AG04450 (cell line): ENCODE measurements around the gene OGFOD1. TPM values are rescaled to one million over a fixed set of nuclear protein-coding genes. Genes with fewer than 3 reads are reported as not detected.

ENCODE experiments used
- CTCF ChIA-PET: fragments of 300-600, 350-600 bp; formaldehyde crosslinking; extraction: SDS; loops from one replicate; lab custom pipeline; 2022; ENCODE audit warnings: antibody characterized with exemption, inconsistent platforms; lab: Charles Lee
- POLR2A ChIA-PET: fragments of 350-600 bp; formaldehyde crosslinking; extraction: SDS; loops from one replicate; lab custom pipeline; 2021; ENCODE audit warnings: antibody characterized with exemption, inconsistent platforms; lab: Yijun Ruan, JAX
- DNase-seq: peaks from one replicate; pipeline ENCODE4 v3.0.0-alpha.2; 2011; ENCODE audit warnings: low read depth, low spot score
- H3K27ac ChIP-seq: one replicate; pipeline ENCODE4 v1.5.1; 2012; ENCODE audit warnings: low read depth, low read length, control low read depth
- H3K27me3 ChIP-seq: one replicate; pipeline ENCODE4 v1.6.0; 2012; ENCODE audit warnings: low read length; ENCODE audit not compliant: control insufficient read depth, insufficient read depth
- H3K4me3 ChIP-seq: 2 replicates; pipeline ENCODE4 v1.5.1; 2011; ENCODE audit warnings: mild to moderate bottlenecking, low read depth, low read length, control low read depth
- H3K9me3 ChIP-seq: 2 replicates; pipeline ENCODE4 v1.5.1; 2012; ENCODE audit warnings: low read length; ENCODE audit not compliant: control insufficient read depth, insufficient read depth
- CTCF ChIP-seq: IDR thresholded peaks from 2 replicates; pipeline ENCODE4 v1.5.1; 2011; ENCODE audit warnings: low read depth, low read length, control low read depth, inconsistent platforms
- polyA minus RNA-seq: library from RNA; depleted of rRNA, polyadenylated mRNA; stranded (reverse); fragments of >200 nt; gene quantifications from 2 replicates; pipeline ENCODE4 v1.2.3, GENCODE V29; 2011; rRNA and poly(A)+ RNA removed
- polyA plus RNA-seq: library from polyadenylated mRNA; depleted of rRNA; stranded (reverse); fragments of >200 nt; gene quantifications from 2 replicates; pipeline ENCODE4 v1.2.3, GENCODE V29; 2011; rRNA removed

OGFOD1 gene
- polyA plus RNA-seq (65.5 and 89.0 TPM in 2 replicates), polyA minus RNA-seq (58.3 and 69.8 TPM in 2 replicates)

GRCh38 chr16:56450986-56451752 is at the start of gene OGFOD1, which contains the start of gene NUDT21:
Gene OGFOD1 (plus strand): TSS chr16:56451554. CDS start chr16:56451613, 59 bp downstream.
Gene NUDT21 (minus strand): TSS chr16:56451332. CDS start chr16:56451202, 130 bp downstream.
- peak within 1 kb of the TSS; percentile 87 for H3K4me3 ChIP-seq
- no peaks in the 10 kb centered on the region; the same call in 1 of the 2 replicates for H3K9me3 ChIP-seq
- no peaks in the 10 kb centered on the region for H3K27me3 ChIP-seq
- POLR2A ChIA-PET, result interaction anchor here (1.0 kb wide), 5 partner anchors 9 to 174 kb away, joined by 3 to 6 read pairs (median 4); partner anchors contain the start of gene MT1E
- peak within 1 kb of the TSS; percentile 84 for H3K27ac ChIP-seq
- 0 out of 2 replicates have a peak, but pooled peaks have one; percentile 2 for TF ChIP-seq CTCF
- CTCF ChIA-PET, result interaction anchor here (1.2 to 1.4 kb wide), 3 partner anchors 95 to 251 kb away, joined by 3 to 6 read pairs (median 5); no protein-coding TSS in a partner anchor
- DNase-seq, result peak; percentile 93

- ChIA-PET POLR2A (no interaction called here), CTCF (no interaction called here)
- DNase-seq, result no peak
- no peak for TF ChIP-seq CTCF
- H3K27me3 ChIP-seq, result no peaks in the 10 kb centered on the region
- H3K9me3 ChIP-seq, result no peaks in the 10 kb centered on the region
- no peak overlapping the region for H3K27ac ChIP-seq
- H3K4me3 ChIP-seq, result no peak overlapping the region
Observed at GRCh38 chr16:56405977-56406672, 45.2 kb upstream of the OGFOD1 start.

GRCh38 chr16:56408379-56409098 is 42.8 kb upstream of the OGFOD1 start:
- Histone ChIP-seq H3K27me3 (no peaks in the 10 kb centered on the region), H3K9me3 (no peaks in the 10 kb centered on the region), H3K27ac (no peak overlapping the region), H3K4me3 (no peak overlapping the region)
- CTCF ChIA-PET, result interaction anchor here (1.2 to 1.4 kb wide), 3 partner anchors 16 to 90 kb away, joined by 3 to 6 read pairs (median 5); partner anchors contain the start of gene AMFR
- no peak for TF ChIP-seq CTCF
- DNase-seq, result no peak
- POLR2A ChIA-PET, result no interaction called here

- TF ChIP-seq CTCF, result no peak
- H3K9me3 ChIP-seq, result no peaks in the 10 kb centered on the region
- POLR2A ChIA-PET, result no interaction called here
- no peak overlapping the region for H3K27ac ChIP-seq
- DNase-seq, result no peak
- no peak overlapping the region for H3K4me3 ChIP-seq
- H3K27me3 ChIP-seq, result no peaks in the 10 kb centered on the region
- CTCF ChIA-PET, result interaction anchor here (1.2 to 1.4 kb wide), 3 partner anchors 16 to 91 kb away, joined by 3 to 6 read pairs (median 5); partner anchors contain the start of gene AMFR
Observed at GRCh38 chr16:56409195-56409594, 42.2 kb upstream of the OGFOD1 start.
